Effector memory CD4-positive, alpha-beta T cell (primary cell): ENCODE data around the gene PAIP2B.

Source experiments
- DNase-seq, 3 donors: peaks; one replicate each; pipeline ENCODE4 v3.0.0-alpha.2; 2020
- H3K27ac ChIP-seq: 2 replicates; pipeline ENCODE4 v1.7.0; 2013; ENCODE audit warnings: mild to moderate bottlenecking, low read length, moderate library complexity; ENCODE audit not compliant: insufficient read depth, poor library complexity, severe bottlenecking
- H3K27me3 ChIP-seq: replicated peaks from 2 replicates; pipeline ENCODE4 v1.7.0; 2013; ENCODE audit warnings: mild to moderate bottlenecking, low read length; ENCODE audit not compliant: insufficient read depth, control insufficient read depth, poor library complexity, severe bottlenecking
- H3K36me3 ChIP-seq: 2 replicates; pipeline ENCODE4 v1.7.0; 2013; ENCODE audit warnings: mild to moderate bottlenecking, low read length, moderate library complexity; ENCODE audit not compliant: control insufficient read depth, insufficient read depth
- H3K4me1 ChIP-seq: 2 replicates; pipeline ENCODE4 v1.7.0; 2013; ENCODE audit warnings: low read length, mild to moderate bottlenecking; ENCODE audit not compliant: control insufficient read depth, insufficient read depth, poor library complexity, severe bottlenecking
- H3K4me3 ChIP-seq: 2 replicates; pipeline ENCODE4 v1.7.0; 2013; ENCODE audit warnings: low read length, low read depth, mild to moderate bottlenecking; ENCODE audit not compliant: insufficient read depth, poor library complexity, severe bottlenecking
- H3K9me3 ChIP-seq: 2 replicates; pipeline ENCODE4 v1.7.0; 2013; ENCODE audit warnings: mild to moderate bottlenecking, low read length, moderate library complexity; ENCODE audit not compliant: control insufficient read depth

Gene PAIP2B

GRCh38 chr2:71223767-71224333 is 3.1 kb downstream of the PAIP2B start:
- no peaks in the 10 kb centered on the region for H3K9me3 ChIP-seq
- DNase-seq: no peak
- no peaks in the 10 kb centered on the region for H3K27me3 ChIP-seq
- peaks cover 8% of the 10 kb centered on the region for H3K4me1 ChIP-seq
- no peak overlapping the region for H3K4me3 ChIP-seq
- no peaks in the 10 kb centered on the region for H3K36me3 ChIP-seq
- no peak overlapping the region for H3K27ac ChIP-seq

GRCh38 chr2:71220743-71221142 is 6.2 kb downstream of the PAIP2B start:
- H3K9me3 ChIP-seq: no peaks in the 10 kb centered on the region
- no peaks in the 10 kb centered on the region for H3K36me3 ChIP-seq
- DNase-seq: no peak

GRCh38 chr2:71216501-71216900 is 10.4 kb downstream of the PAIP2B start:
- no peak for DNase-seq
- no peaks in the 10 kb centered on the region for H3K36me3 ChIP-seq
- no peaks in the 10 kb centered on the region for H3K4me1 ChIP-seq
- H3K4me3 ChIP-seq: no peak overlapping the region
- no peak overlapping the region for H3K27ac ChIP-seq
- no peaks in the 10 kb centered on the region for H3K27me3 ChIP-seq
- H3K9me3 ChIP-seq: no peaks in the 10 kb centered on the region

More at GRCh38 chr2:71220743-71221142, 6.2 kb downstream of the PAIP2B start:
- Histone ChIP-seq H3K27me3 (no peaks in the 10 kb centered on the region), H3K27ac (no peak overlapping the region), H3K4me1 (peaks cover under 1% of the 10 kb centered on the region), H3K4me3 (no peak overlapping the region)

GRCh38 chr2:71215447-71215846 is 11.5 kb downstream of the PAIP2B start:
- Histone ChIP-seq H3K27ac (no peak overlapping the region), H3K9me3 (no peaks in the 10 kb centered on the region), H3K4me3 (no peak overlapping the region), H3K27me3 (no peaks in the 10 kb centered on the region), H3K36me3 (no peaks in the 10 kb centered on the region), H3K4me1 (no peaks in the 10 kb centered on the region)
- no peak for DNase-seq

- DNase-seq: no peak
- H3K36me3 ChIP-seq: no peaks in the 10 kb centered on the region
- H3K4me1 ChIP-seq: no peaks in the 10 kb centered on the region
- no peaks in the 10 kb centered on the region for H3K27me3 ChIP-seq
- no peaks in the 10 kb centered on the region for H3K9me3 ChIP-seq
- no peak overlapping the region for H3K4me3 ChIP-seq
- H3K27ac ChIP-seq: no peak overlapping the region
These were observed 14.6 kb downstream of the PAIP2B start for GRCh38 chr2:71212336-71212735.

GRCh38 chr2:71210292-71210691 is 16.6 kb downstream of the PAIP2B start:
- no peaks in the 10 kb centered on the region for H3K27me3 ChIP-seq
- DNase-seq: no peak
- H3K27ac ChIP-seq: no peak overlapping the region
- H3K4me3 ChIP-seq: no peak overlapping the region
- H3K4me1 ChIP-seq: no peaks in the 10 kb centered on the region
- H3K36me3 ChIP-seq: no peaks in the 10 kb centered on the region
- no peaks in the 10 kb centered on the region for H3K9me3 ChIP-seq

- Histone ChIP-seq H3K9me3 (no peaks in the 10 kb centered on the region), H3K27me3 (no peaks in the 10 kb centered on the region), H3K27ac (no peak overlapping the region), H3K4me3 (no peak overlapping the region), H3K4me1 (no peaks in the 10 kb centered on the region), H3K36me3 (no peaks in the 10 kb centered on the region)
- no peak for DNase-seq
These were observed 18.1 kb downstream of the PAIP2B start for GRCh38 chr2:71208756-71209155.

GRCh38 chr2:71207601-71208000 is 19.3 kb downstream of the PAIP2B start:
- Histone ChIP-seq H3K4me1 (no peaks in the 10 kb centered on the region), H3K27me3 (no peaks in the 10 kb centered on the region), H3K9me3 (no peaks in the 10 kb centered on the region), H3K36me3 (no peaks in the 10 kb centered on the region), H3K27ac (no peak overlapping the region), H3K4me3 (no peak overlapping the region)
- no peak for DNase-seq

- peaks cover 7% of the 10 kb centered on the region for H3K36me3 ChIP-seq
These were observed 20.6 kb downstream of the PAIP2B start for GRCh38 chr2:71206271-71206670.

GRCh38 chr2:71191570-71191943 is 35.3 kb downstream of the PAIP2B start:
- H3K27me3 ChIP-seq: no peaks in the 10 kb centered on the region
- DNase-seq: no peak
- H3K4me3 ChIP-seq: no peak overlapping the region
- H3K4me1 ChIP-seq: no peaks in the 10 kb centered on the region
- H3K36me3 ChIP-seq: no peaks in the 10 kb centered on the region
- no peak overlapping the region for H3K27ac ChIP-seq
- H3K9me3 ChIP-seq: no peaks in the 10 kb centered on the region

More at GRCh38 chr2:71206271-71206670, 20.6 kb downstream of the PAIP2B start:
- Histone ChIP-seq H3K4me1 (no peaks in the 10 kb centered on the region), H3K4me3 (no peak overlapping the region), H3K27me3 (no peaks in the 10 kb centered on the region), H3K9me3 (no peaks in the 10 kb centered on the region), H3K27ac (no peak overlapping the region)
- DNase-seq: no peak
